Astrocyte of the hippocampus (primary cell): ENCODE data around the gene ERI3.

ENCODE experiments used
- DNase-seq: peaks from one replicate; pipeline ENCODE4 v3.0.0; 2011; ENCODE audit warnings: low read depth, low spot score

ERI3 gene, protein sequence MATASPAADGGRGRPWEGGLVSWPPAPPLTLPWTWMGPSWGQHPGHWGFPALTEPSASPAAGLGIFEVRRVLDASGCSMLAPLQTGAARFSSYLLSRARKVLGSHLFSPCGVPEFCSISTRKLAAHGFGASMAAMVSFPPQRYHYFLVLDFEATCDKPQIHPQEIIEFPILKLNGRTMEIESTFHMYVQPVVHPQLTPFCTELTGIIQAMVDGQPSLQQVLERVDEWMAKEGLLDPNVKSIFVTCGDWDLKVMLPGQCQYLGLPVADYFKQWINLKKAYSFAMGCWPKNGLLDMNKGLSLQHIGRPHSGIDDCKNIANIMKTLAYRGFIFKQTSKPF

GRCh38 chr1:44354840-44355581 is at the start of gene ERI3:
TSS of gene ERI3 (minus strand) at chr1:44355257. CDS start at chr1:44355026, 231 bp downstream.
- DNase-seq = peak; percentile 99

GRCh38 chr1:44401256-44402228 is 46.5 kb upstream of the ERI3 start:
- DNase-seq = no peak

DNA sequence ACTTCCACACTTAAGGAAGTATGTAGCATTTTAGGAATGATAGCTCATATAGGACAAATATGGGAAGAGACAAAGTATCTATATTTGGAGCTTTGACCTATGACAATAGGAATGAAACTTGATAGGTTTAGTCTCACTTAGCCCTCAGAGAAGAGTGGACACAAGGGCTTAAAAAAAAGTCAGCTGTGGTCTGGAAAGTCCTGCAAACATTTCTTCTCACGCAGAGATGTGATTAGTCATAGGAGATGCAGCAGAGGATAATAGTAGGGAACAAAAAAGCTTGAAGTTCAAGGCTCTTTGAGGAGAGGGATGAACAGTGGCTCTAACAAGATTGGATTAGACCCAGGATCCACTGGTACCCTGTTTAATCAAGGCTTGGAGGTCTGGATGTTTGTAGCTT is 35.2 kb upstream of the ERI3 start:
- DNase-seq = peak; percentile 83

DNA sequence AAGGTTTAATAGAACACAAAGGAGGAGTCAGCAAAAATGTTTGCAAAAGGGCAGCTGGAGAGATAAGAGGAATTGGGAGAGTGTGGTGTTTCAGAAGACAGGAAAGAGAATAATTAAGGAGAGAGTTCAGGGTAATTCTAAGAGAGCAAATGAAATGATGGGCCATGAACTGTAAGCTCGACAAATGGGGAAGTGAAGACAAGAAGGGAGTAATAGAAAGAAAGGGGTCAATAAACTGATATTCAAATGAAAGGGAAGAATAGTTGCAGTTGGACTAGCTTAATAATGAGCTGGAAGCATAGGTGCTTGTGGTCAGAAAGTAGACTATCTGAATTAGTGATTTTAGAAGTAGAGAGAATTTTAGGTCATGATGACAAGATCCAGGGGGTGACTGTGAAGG is 34.4 kb upstream of the ERI3 start:
- no peak for DNase-seq

- no peak for DNase-seq
Observed at GRCh38 chr1:44388551-44388950, 33.5 kb upstream of the ERI3 start.

GRCh38 chr1:44380666-44381177 is 25.7 kb upstream of the ERI3 start:
- DNase-seq = no peak

- DNase-seq = peak; percentile 76
Observed at GRCh38 chr1:44377925-44378784, 23.1 kb upstream of the ERI3 start.

GRCh38 chr1:44375547-44375946 is 20.5 kb upstream of the ERI3 start:
- DNase-seq = no peak

GRCh38 chr1:44371206-44371605 is 16.1 kb upstream of the ERI3 start:
- DNase-seq = no peak

DNA sequence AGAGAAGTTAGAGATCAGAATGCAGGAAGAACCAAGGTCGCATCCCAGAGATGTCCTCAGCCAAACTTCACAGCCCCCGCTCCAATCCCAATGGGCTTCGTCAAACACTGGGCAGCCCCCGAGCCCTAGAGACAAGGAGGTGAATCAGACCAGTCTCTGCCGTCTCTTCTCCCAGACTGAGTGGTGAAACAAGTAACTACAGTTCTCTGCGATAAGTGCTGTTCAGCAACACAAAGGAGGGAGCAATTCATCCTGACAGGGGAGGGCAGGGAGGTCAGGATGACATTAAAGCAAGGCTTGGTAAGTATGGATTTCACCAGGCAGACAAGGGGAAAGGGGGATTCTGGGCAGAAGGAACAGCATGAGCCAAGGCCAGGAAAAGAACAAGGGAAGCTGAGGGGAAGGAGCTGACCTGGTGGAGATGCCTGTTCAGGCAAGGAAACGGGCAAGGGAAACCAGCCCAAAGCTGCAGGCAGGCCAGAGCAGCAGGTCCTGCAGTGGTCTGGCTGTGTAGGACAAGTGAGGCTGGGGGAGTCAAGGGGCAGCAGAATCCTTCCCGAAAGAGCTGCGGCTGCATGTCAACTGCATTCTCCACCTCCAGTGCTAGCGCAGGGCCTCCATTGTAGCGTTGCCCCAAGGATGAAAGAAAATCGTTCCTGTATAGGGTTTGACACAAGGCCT is 13.6 kb upstream of the ERI3 start:
- no peak for DNase-seq

GRCh38 chr1:44367944-44368343 is 12.9 kb upstream of the ERI3 start:
- no peak for DNase-seq

DNA sequence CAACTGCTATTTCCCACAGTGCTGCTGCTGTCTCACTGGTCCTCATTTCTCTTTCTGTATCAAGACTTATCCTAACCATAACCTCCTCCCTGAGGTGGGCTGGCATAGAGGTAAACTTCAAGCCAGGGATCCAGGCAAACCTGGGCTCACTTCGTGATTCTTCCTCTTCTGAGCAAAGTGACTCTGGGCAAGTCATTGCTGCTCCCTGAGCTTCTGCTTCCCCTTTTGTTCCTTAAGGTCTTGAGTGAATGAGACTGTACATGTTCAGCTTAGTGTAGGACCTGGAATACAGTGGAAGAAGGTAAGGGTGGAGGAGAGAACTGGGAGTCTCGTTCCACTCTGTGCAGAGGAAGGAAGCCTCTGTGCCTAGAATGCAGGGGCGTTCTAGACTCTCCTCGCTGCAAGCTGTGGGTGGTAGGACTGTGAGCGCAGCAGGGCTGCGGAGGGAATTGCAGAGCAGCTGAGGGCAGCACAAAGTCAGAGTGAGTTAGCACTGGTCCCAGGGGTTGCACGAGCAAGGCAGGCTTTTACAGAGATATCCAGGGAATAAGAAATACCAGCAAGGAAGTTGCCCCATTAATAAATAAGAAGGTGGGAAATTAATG is 11.4 kb upstream of the ERI3 start:
- DNase-seq = no peak

DNA sequence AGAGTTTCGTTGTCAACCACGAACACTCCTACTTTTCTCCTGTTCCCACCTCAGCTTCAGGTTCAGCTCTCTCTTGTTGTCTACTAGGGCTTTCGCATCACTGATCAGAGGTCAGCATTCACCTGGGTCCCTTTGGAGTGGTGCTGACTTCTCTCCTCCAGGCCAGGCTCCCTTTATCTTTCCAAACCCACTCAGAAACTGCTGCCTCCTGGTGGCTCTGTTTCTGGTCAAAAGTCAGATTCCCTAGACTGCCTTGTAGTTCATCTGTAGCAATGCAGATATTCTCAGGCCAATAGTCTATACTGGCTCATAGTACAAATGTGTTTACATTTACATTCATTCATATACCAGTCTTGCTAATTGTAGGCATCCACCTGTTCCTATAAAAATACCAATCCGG is 6.4 kb upstream of the ERI3 start:
- DNase-seq = peak; percentile 14

GRCh38 chr1:44359234-44359935 is 4.3 kb upstream of the ERI3 start:
- no peak for DNase-seq

DNA sequence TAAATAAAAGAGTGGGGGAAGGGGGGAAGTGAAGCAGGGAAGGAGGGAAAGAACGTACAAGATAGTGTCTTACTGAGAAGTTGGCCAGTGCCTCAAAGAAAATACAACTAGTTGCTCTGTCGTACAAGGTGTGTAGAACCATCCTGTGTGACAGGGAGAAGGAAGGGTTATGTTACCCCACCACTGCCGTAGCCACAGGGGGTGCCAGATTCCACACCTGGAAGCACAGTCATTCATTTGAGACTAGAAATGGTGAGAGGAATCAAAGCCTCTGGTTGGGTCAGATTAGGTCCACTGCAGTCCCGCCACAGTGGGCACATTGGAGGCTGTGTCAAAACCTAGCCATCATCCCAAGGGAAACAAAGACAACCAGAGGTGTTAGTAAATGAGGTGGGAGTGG is 2.7 kb upstream of the ERI3 start:
- DNase-seq = no peak

GRCh38 chr1:44355582-44356305 is 687 bp upstream of the ERI3 start:
- no peak for DNase-seq

GRCh38 chr1:44354268-44354839 is 703 bp downstream of the ERI3 start:
- DNase-seq = no peak

DNA sequence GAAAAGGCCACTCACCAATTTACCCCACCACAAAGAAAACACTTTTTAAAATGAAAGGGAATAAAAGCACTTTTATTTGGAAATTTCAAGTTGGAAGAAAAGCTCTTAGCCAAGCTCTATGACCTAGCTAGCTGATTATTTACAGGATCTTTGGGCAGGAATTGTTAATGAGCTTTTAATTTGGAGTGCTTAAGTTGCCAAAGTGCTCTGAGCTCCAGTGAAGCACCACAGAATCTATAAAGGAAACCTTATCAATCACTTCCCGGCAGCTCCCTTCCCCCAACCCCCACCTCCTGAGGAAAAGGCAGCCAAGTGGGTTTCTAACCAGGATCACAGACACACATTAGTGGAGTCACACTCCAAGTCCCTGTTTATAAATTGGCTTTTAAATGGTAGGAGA is 1.5 kb downstream of the ERI3 start:
- no peak for DNase-seq
